NCI-H460 (cell line): ENCODE measurements around the gene TTC8. TPM values are rescaled to one million over a fixed set of nuclear protein-coding genes. Genes with fewer than 3 reads are reported as not detected.

Experiments
- small RNA-seq, 2 experiments: library from RNA; depleted of rRNA; stranded (forward); fragments of <200 nt; gene quantifications; one replicate each; pipeline ENCODE3, GENCODE V24; 2014
- total RNA-seq: library from RNA; depleted of rRNA; stranded (reverse); fragments of >200 nt; shearing (Covaris generic); gene quantifications from 2 replicates; pipeline ENCODE4 v1.2.3, GENCODE V29; 2014; rRNA removed

The TTC8 gene
- total RNA-seq, 1 experiment from 2014 or later = 37.6 TPM

Small RNA genes within 50 kb of the gene (small RNA-seq; reads per million reads assigned to genes)
- 0 reads per million in 2 experiments for gene RF00019
- 0 reads per million in 2 experiments for gene RNU4-92P

Other genes starting within 250 kb of the TTC8 start
- gene EML5, start 31.7 kb upstream of the TTC8 start, total RNA-seq = 0.72 and 0.82 TPM in 2 replicates